AG09309 (cell line): ENCODE results near the gene CRYBG1.

Source experiments
- DNase-seq: peaks from one replicate; pipeline ENCODE4 v3.0.0-alpha.2; 2010; ENCODE audit warnings: low read depth
- H3K4me3 ChIP-seq: 2 replicates; pipeline ENCODE4 v1.5.1; 2011; ENCODE audit warnings: mild to moderate bottlenecking, low read depth, low read length, moderate library complexity; ENCODE audit not compliant: control insufficient read depth
- CTCF ChIP-seq: IDR thresholded peaks from 2 replicates; pipeline ENCODE4 v1.5.1; 2011; ENCODE audit warnings: mild to moderate bottlenecking, low read depth, low read length, inconsistent platforms; ENCODE audit not compliant: insufficient read depth, control insufficient read depth; ENCODE audit errors: missing control alignments

Gene CRYBG1

GRCh38 chr6:106321940-106322339 lies 38.6 kb upstream of the CRYBG1 start:
- DNase-seq, result no peak
- no peak for TF ChIP-seq CTCF
- H3K4me3 ChIP-seq, result no peak overlapping the region

- peak overlapping the region; percentile 84 for H3K4me3 ChIP-seq
- no peak for TF ChIP-seq CTCF
- DNase-seq, result no peak
Observed at GRCh38 chr6:106324726-106325335, 35.7 kb upstream of the CRYBG1 start.

DNA sequence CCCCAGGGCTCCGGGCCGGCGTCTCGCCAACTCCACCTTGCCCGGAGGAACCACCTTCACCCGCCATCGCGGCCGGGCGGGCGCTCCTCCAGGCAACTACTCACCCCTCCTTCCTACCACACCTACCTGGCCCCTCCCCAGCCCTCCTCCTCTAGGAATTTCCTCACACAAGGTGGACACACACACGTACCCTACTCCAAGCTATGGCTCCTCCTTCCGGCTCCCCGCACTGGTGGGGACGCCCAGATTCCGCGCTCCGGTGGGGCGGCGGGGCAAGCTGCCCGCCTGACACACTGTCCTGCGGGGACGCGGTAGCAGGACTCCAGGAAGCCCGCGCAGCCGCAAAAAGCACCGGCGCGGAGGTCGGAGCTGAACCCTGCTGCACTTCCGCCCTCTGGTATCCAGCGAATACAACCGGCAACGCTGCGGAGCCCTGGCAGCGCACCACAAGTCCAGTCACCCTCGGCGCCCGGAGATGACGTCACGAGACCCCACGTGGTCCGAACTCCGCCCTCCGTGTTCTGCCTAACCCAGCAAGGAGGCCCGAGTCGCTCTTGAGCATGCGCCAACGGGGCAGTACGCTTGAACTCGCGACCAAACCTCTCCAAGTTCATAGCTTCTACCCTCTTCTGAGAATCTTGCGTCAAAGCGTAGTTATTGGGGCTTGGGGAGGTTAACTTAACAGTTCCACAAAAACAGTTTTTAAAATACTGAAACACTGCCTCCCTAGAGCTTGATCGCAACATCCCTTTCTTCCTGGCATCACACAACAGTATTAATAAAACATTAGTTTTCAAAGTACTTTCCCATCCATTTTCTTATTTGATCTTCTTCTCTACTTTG lies 35.0 kb upstream of the CRYBG1 start, which contains the start of gene ATG5:
ATG5 (minus strand) TSS at position 425 of the 843 bp plus-strand sequence. CDS start 9,552 bp downstream, outside the sequence.
- peak within 1 kb of the TSS; percentile 84 for H3K4me3 ChIP-seq
- TF ChIP-seq CTCF, result no peak
- peak; percentile 93 for DNase-seq

GRCh38 chr6:106334646-106335448 lies 25.7 kb upstream of the CRYBG1 start:
- DNase-seq, result peak; percentile 13
- TF ChIP-seq CTCF, result peak; percentile 56
- no peak overlapping the region for H3K4me3 ChIP-seq

GRCh38 chr6:106339334-106340029 lies 21.0 kb upstream of the CRYBG1 start:
- no peak overlapping the region for H3K4me3 ChIP-seq
- peak; percentile 41 for DNase-seq

More at GRCh38 chr6:106339334-106340029, 21.0 kb upstream of the CRYBG1 start:
- TF ChIP-seq CTCF, result peak; percentile 89
